Central memory CD8-positive, alpha-beta T cell (primary cell): ENCODE results near the gene C12orf43.

ENCODE experiments used
- ATAC-seq: fragments of 150-1000 bp; cut with Tn5 transposase; replicated peaks from 2 replicates; pipeline ENCODE4 v1.10.0; 2022; ENCODE audit warnings: mild to moderate bottlenecking, moderate FRiP score, moderate number of reproducible peaks; ENCODE audit not compliant: poor library complexity, severe bottlenecking; ENCODE audit errors: extremely low read depth
- DNase-seq, 2 donors: peaks; one replicate each; pipeline ENCODE4 v3.0.0; 2021; ENCODE audit warnings: low spot score in 2 of 2
- H3K27ac Mint-ChIP-seq: one replicate; pipeline ENCODE4 v1.8.0; 2022; ENCODE audit warnings: low read depth, mild to moderate bottlenecking, moderate library complexity, mixed read lengths
- H3K27me3 Mint-ChIP-seq: one replicate; pipeline ENCODE4 v1.8.0; 2022; ENCODE audit warnings: mixed read lengths
- H3K36me3 Mint-ChIP-seq: one replicate; pipeline ENCODE4 v1.8.0; 2022; ENCODE audit warnings: mild to moderate bottlenecking, moderate library complexity, mixed read lengths; ENCODE audit not compliant: insufficient read depth
- H3K4me1 Mint-ChIP-seq: one replicate; pipeline ENCODE4 v1.8.0; 2022; ENCODE audit warnings: mixed read lengths
- H3K4me3 Mint-ChIP-seq: one replicate; pipeline ENCODE4 v1.8.0; 2022; ENCODE audit warnings: mild to moderate bottlenecking, moderate library complexity, mixed read lengths
- H3K9me3 Mint-ChIP-seq: one replicate; pipeline ENCODE4 v1.8.0; 2022; ENCODE audit warnings: mixed read lengths

C12orf43 gene

DNA sequence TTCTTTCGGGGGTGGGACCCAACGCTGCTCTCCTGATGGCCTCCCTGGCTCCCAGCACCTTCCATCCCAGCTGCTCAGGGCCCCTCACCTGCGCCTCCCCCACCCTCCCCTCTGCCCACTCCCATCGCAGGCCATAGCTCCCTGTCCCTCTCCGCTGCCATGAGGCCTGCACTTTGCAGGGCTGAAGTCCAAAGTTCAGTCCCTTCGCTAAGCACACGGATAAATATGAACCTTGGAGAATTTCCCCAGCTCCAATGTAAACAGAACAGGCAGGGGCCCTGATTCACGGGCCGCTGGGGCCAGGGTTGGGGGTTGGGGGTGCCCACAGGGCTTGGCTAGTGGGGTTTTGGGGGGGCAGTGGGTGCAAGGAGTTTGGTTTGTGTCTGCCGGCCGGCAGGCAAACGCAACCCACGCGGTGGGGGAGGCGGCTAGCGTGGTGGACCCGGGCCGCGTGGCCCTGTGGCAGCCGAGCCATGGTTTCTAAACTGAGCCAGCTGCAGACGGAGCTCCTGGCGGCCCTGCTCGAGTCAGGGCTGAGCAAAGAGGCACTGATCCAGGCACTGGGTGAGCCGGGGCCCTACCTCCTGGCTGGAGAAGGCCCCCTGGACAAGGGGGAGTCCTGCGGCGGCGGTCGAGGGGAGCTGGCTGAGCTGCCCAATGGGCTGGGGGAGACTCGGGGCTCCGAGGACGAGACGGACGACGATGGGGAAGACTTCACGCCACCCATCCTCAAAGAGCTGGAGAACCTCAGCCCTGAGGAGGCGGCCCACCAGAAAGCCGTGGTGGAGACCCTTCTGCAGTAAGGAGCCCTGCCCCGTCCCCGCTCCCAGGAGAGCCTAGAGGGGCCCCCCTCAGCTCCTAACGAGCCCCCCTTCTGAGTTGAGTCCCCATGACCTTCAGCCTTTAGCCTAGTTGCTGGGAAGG, 37.7 kb downstream of the C12orf43 start, which contains the start of gene HNF1A:
TSS of gene HNF1A (plus strand) at position 248 of the 924 bp plus-strand sequence. CDS start at position 474, 226 bp downstream.
- no peak for DNase-seq
- Mint-ChIP-seq H3K4me3 (no peak within 1 kb of the TSS), H3K27me3 (no peaks in the 10 kb centered on the region), H3K27ac (no peak within 1 kb of the TSS), H3K36me3 (peaks cover 2% of the 10 kb centered on the region), H3K9me3 (no peaks in the 10 kb centered on the region), H3K4me1 (no peaks in the 10 kb centered on the region)
- no peak for ATAC-seq

DNA sequence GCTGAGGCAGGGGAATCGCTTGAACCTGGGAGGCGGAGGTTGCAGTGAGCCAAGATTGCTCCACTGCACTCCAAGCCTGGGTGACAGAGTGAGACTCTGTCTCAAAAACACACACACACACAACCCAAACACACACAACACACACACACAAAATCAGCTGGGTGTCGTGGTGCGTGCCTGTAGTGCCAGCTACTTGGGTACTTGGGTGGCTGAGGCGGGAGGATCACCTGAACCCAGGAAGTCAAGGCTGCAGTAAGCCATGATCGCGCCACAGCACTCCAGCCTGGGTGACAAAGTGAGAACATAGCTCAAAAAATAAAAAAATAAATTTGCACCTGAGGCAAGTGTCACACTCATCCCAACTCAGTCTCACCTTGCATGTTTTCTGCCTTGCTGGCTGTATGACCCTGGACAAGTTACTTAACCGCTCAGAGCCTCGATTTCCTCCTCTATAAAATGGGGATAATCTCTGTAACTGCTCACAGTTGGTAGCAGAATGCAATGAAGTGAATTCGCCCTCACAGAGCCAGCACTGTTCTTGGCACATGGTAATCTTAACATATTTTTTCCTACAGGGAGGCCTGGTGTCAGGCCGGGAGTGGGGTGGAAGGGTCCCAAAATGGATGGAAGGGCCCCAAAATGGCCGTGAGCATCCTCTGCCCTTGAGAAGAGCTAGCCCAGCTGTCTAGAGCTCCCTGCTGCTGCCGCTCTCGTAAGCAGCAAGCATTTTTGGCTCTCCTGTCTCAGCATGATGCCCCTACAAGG, 38.6 kb downstream of the C12orf43 start:
- no peak overlapping the region for H3K27ac Mint-ChIP-seq
- H3K4me1 Mint-ChIP-seq, result no peaks in the 10 kb centered on the region
- no peak for ATAC-seq
- no peaks in the 10 kb centered on the region for H3K27me3 Mint-ChIP-seq
- H3K4me3 Mint-ChIP-seq, result no peak overlapping the region
- H3K36me3 Mint-ChIP-seq, result no peaks in the 10 kb centered on the region
- no peaks in the 10 kb centered on the region for H3K9me3 Mint-ChIP-seq
- no peak for DNase-seq

DNA sequence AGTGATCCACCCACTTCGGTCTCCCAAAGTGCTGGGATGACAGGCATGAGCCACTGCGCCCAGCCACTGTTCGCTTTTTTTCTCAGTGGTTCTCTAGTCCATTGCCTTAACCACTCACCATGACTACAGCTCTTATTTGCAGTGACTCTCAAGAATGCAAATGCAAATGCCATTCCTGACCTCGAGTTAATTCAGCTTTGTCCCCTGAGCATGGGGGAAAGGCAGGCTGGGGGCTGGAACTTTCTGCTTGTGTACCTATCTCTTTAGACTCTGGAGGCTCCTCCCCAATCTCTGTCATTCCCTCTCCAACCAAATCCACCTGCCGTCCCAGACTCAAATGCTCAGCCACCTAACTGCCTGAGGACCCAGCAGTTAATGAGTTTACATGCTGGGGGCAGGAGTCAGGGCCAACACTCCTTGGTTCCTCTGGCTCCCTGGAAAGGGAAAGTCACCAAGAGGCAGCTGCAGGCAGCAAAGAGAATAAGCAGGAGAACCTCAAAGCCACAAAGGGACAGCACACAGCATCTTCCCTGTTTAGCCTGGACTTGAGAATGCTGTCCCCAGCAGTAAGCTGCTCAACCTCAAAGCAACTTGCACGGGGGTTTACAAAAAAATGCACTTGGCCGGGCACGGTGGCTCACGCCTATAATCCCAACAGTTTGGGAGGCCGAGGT, 43.3 kb downstream of the C12orf43 start:
- no peak for DNase-seq
- Mint-ChIP-seq H3K9me3 (no peaks in the 10 kb centered on the region), H3K4me1 (no peaks in the 10 kb centered on the region), H3K4me3 (no peak overlapping the region), H3K27ac (no peak overlapping the region), H3K27me3 (no peaks in the 10 kb centered on the region), H3K36me3 (no peaks in the 10 kb centered on the region)
- no peak for ATAC-seq

DNA sequence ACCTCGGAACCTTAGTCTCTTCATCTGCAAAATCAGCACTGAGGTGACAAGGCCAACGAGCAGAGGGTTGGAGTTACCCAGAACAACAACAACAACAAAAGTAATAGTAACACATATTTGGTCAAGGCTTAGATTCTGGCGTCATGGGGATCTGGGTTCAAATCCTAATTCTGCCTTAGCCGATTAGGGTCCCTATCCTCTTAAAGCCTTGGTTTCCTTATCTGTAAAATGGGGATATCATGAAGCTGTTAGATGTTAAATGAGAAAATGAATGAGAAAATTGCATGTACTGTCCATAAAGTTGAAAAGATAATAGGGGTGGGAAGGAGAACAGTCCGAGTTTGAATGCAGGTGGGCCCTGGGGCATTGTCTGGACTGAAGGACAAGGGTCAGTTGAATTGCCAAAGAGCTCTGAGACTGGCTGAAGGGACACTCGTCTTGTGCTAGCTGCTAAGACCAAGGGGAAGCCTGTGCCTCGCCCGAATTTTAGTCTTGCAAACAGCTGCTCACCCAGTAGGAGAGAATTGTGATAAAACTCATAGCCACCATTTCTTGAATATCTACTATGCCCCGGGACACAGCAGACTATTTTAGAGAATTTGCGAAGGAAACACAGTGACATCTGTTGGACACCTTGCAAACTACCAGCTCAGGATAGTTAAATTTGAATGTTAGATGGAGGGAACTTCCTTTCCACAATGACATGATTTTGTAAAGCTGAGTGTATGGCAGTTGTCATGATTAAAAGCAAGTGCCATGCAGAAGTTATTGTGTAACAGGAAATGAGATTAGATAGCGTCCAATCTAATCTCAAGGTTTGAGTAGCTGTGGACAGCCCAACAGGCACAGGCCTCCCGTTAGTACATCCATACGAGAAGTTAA, 44.7 kb downstream of the C12orf43 start:
- DNase-seq, result peak in 1 of 2 donors; percentile 24
- no peaks in the 10 kb centered on the region for H3K4me1 Mint-ChIP-seq

DNA sequence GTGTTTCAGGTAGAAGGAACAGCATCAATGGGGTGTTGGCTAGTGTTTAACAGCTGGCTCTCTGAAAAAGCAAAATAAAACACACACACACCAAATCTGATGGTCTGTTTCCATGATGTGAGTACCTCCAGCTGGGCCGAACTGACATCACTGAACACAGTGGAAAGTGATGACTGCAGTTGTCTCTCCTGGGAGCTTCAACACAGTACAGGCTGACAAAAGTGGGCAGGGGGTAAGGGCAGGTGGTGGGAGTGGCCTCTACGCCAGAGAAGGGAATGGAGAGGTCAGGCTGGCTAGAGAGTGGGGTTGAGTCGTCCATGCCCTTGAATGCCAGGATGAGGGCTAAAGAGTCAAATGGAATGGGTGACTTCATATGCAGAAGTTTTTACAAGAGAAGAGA, 46.0 kb downstream of the C12orf43 start:
- Mint-ChIP-seq H3K27ac (no peak overlapping the region), H3K4me1 (no peaks in the 10 kb centered on the region), H3K4me3 (no peak overlapping the region), H3K27me3 (no peaks in the 10 kb centered on the region), H3K36me3 (no peaks in the 10 kb centered on the region), H3K9me3 (no peaks in the 10 kb centered on the region)
- DNase-seq (no peak), ATAC-seq (no peak)

More for the DNA sequence above, 44.7 kb downstream of the C12orf43 start:
- Mint-ChIP-seq H3K9me3 (no peaks in the 10 kb centered on the region), H3K4me3 (no peak overlapping the region), H3K27me3 (no peaks in the 10 kb centered on the region), H3K36me3 (no peaks in the 10 kb centered on the region), H3K27ac (no peak overlapping the region)
- ATAC-seq, result peak; percentile 72

DNA sequence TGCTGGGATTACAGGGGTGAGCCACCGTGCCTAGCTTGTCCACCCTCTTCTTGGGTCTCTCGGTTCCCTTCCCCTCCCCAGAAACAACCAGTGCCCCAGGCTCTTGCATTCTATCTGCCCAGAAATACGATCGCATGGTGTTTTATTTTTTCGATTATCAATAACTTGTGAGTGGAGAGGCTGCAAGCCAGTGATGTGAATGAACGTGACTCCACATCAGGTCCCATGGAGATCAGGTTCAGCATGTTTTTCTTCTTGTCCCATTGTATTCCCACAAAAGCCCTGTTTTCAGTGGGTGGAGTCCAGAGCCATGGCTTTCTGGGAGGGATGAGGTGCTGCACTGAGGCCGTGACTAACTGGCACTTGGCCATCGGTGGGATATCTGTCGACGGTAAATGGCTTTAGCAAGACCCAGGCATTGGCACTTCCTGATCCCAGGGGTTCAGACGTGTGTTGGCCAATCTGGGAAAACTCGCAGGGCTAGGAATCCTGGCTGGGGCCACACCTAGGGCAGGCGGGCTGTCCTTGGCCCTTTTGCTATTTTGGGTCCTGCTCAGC, 50.7 kb downstream of the C12orf43 start:
- Mint-ChIP-seq H3K9me3 (no peaks in the 10 kb centered on the region), H3K27ac (no peak overlapping the region), H3K36me3 (no peaks in the 10 kb centered on the region), H3K27me3 (no peaks in the 10 kb centered on the region), H3K4me1 (no peaks in the 10 kb centered on the region), H3K4me3 (no peak overlapping the region)
- no peak for ATAC-seq
- no peak for DNase-seq

DNA sequence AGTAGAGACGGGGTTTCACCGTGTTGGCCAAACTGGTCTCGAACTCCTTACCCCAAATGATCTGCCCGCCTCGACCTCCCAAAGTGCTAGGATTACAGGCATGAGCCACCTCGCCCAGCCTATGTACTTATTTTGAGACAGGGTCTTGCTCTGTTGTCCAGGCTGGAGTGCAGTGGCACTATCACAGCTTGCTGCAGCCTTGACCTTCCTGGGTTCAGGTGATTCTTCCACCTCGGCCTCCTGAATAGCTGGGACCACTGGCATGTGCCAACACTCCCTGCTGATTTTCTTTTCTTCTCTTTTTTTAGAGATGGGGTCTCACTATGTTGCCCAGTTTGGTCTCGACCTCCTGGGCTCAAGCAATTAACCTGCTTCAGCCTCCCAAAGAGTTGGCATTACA, 52.0 kb downstream of the C12orf43 start:
- DNase-seq (no peak), ATAC-seq (no peak)
- no peaks in the 10 kb centered on the region for H3K27me3 Mint-ChIP-seq
- H3K27ac Mint-ChIP-seq, result no peak overlapping the region
- H3K9me3 Mint-ChIP-seq, result no peaks in the 10 kb centered on the region
- peaks cover 2% of the 10 kb centered on the region for H3K36me3 Mint-ChIP-seq
- H3K4me1 Mint-ChIP-seq, result peaks cover 7% of the 10 kb centered on the region
- H3K4me3 Mint-ChIP-seq, result no peak overlapping the region

DNA sequence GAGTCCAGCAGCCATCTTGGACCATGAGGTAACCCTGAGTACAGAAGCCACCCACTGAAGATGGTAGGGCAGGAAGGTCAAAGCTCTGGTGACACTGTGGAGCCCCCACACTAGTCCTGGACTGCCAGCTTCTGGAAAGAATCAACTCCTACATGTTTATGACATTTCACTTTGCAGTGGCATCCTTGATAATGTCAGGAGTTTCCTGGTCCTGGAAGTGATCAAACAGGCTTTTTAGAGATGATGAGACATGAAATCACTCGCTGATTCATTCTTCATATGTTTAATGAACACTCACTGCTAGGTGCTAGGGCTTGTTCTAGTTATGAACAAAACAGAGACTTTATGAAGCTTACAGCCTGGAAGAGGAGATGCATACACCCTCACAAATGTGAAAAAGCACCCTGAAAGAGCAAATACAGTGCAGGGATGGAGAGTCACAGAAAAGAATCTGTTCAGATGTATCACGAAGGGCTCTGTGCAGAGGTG, 53.7 kb downstream of the C12orf43 start:
- no peaks in the 10 kb centered on the region for H3K27me3 Mint-ChIP-seq
- DNase-seq (no peak), ATAC-seq (no peak)
- H3K27ac Mint-ChIP-seq, result no peak overlapping the region
- peaks cover 2% of the 10 kb centered on the region for H3K36me3 Mint-ChIP-seq
- peaks cover 7% of the 10 kb centered on the region for H3K4me1 Mint-ChIP-seq
- no peak overlapping the region for H3K4me3 Mint-ChIP-seq
- no peaks in the 10 kb centered on the region for H3K9me3 Mint-ChIP-seq

DNA sequence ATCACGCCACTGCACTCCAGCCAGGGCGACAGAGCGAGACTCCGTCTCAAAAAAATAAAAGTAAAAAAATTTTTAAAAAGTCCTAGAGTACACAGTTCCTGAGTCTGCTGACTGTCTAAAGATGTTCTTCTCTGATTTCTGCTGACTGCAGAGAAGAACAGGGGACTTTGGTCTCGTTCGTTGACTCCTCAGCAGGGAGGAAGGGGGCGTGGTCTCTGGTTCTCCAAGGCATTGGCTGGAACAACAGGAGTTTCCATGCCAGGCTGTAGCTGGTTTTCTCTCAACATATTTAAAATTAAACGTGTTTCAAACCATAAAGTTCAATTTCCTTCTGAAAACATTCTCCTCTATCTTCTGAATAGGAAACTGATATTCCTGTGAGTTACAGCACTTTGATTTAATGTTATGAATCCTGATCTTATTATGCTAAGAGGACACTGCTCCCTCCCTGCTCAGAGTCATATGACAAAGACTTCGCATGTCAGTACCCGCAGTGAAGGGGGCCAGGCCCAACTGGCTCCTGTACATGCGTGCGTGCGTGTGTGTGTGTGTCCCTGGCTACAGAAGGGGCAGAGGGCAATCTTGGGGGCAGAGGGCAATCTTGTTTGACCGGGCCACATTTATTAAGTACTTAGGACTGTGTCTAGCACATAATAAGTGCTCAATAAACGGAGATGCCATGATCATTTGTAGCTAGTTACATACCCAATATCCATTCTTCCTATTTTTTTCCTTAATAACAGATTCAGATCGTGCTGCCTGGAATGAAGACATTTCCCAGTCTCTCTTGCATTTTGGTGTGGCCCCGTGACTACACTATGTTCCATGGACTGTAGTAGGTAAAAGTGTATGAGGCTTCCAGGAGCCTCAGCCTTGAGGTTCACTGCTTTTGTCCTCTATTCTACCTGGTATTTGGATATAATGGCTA, 54.4 kb downstream of the C12orf43 start:
- H3K9me3 Mint-ChIP-seq, result no peaks in the 10 kb centered on the region

DNA sequence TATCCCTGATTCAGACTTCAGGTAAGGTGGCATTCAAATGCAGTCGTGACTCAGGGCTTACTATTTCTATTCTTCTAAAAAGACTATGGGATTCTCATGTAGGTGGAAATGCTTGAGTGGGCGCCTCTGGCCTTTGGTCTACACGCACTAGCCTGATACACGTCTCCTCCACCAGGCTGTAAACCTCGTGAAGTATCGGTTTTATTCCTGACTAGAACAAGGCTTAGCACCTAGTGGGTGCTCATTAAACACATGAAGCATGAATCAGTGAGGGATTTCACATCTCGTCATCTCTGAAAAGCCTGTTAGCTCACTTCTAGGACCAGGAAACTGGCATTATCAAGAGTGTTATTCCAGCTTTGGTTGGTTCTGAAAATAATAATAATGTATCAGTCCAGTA, 55.6 kb downstream of the C12orf43 start:
- H3K9me3 Mint-ChIP-seq, result no peaks in the 10 kb centered on the region
- H3K36me3 Mint-ChIP-seq, result peaks cover 3% of the 10 kb centered on the region
- no peak for ATAC-seq
- no peak overlapping the region for H3K4me3 Mint-ChIP-seq
- DNase-seq, result no peak
- H3K27me3 Mint-ChIP-seq, result no peaks in the 10 kb centered on the region
- peaks cover 7% of the 10 kb centered on the region for H3K4me1 Mint-ChIP-seq
- peak overlapping the region; percentile 79 for H3K27ac Mint-ChIP-seq

More for the DNA sequence above, 54.4 kb downstream of the C12orf43 start:
- Mint-ChIP-seq H3K36me3 (peaks cover 2% of the 10 kb centered on the region), H3K27ac (no peak overlapping the region), H3K4me1 (peaks cover 7% of the 10 kb centered on the region), H3K4me3 (no peak overlapping the region), H3K27me3 (no peaks in the 10 kb centered on the region)
- DNase-seq (no peak), ATAC-seq (no peak)
